ENCODE measurements around the gene COL27A1. TPM values are rescaled to one million over a fixed set of nuclear protein-coding genes. Genes with fewer than 3 reads are reported as not detected.
"Not testable (repeated sequence)": the region's sequence is repeated elsewhere in the genome, so short reads cannot be mapped to it uniquely, and the experiment has no call there.

The COL27A1 gene
- total RNA-seq, 1 experiment from 2014 or later, result 21.1 TPM

GRCh38 chr9:114317665-114318357, 162.5 kb downstream of the COL27A1 start:
- no peak for DNase-seq (ENCODE audit: low read depth)

GRCh38 chr9:114318416-114318815, 163.1 kb downstream of the COL27A1 start:
- DNase-seq (ENCODE audit: low read depth), result no peak

- DNase-seq (ENCODE audit: low read depth), result no peak
Observed at GRCh38 chr9:114319147-114319546, 163.8 kb downstream of the COL27A1 start.

- DNase-seq (ENCODE audit: low read depth), result peak; percentile 95
Observed at GRCh38 chr9:114320710-114321109, 165.4 kb downstream of the COL27A1 start.

- peak; percentile 56 for DNase-seq (ENCODE audit: low read depth)
Observed at GRCh38 chr9:114321759-114322158, 166.4 kb downstream of the COL27A1 start.

GRCh38 chr9:114322160-114322818, 167.0 kb downstream of the COL27A1 start:
- not testable (repeated sequence) for DNase-seq (ENCODE audit: low read depth)

- not testable (repeated sequence) for DNase-seq (ENCODE audit: low read depth)
Observed at GRCh38 chr9:114322831-114323531, 167.6 kb downstream of the COL27A1 start, which contains the start of gene ORM1. TSS of gene ORM1 (plus strand) at chr9:114323098. CDS start at chr9:114323134, 36 bp downstream.

- not testable (repeated sequence) for DNase-seq (ENCODE audit: low read depth)
Observed at GRCh38 chr9:114323849-114324248, 168.5 kb downstream of the COL27A1 start.

- no peak for DNase-seq (ENCODE audit: low read depth)
Observed at GRCh38 chr9:114324492-114324891, 169.2 kb downstream of the COL27A1 start.

GRCh38 chr9:114324965-114325364, 169.6 kb downstream of the COL27A1 start:
- not testable (repeated sequence) for DNase-seq (ENCODE audit: low read depth)

- DNase-seq (ENCODE audit: low read depth), result not testable (repeated sequence)
Observed at GRCh38 chr9:114325684-114326254, 170.4 kb downstream of the COL27A1 start.

GRCh38 chr9:114327749-114328148, 172.4 kb downstream of the COL27A1 start:
- DNase-seq (ENCODE audit: low read depth), result no peak

GRCh38 chr9:114328357-114328820, 173.1 kb downstream of the COL27A1 start:
- DNase-seq (ENCODE audit: low read depth), result not testable (repeated sequence)

GRCh38 chr9:114328937-114329624, 173.7 kb downstream of the COL27A1 start:
- DNase-seq (ENCODE audit: low read depth), result not testable (repeated sequence)

- DNase-seq (ENCODE audit: low read depth), result not testable (repeated sequence)
Observed at GRCh38 chr9:114329625-114330022, 174.3 kb downstream of the COL27A1 start, which contains the start of gene ORM2. TSS of gene ORM2 (plus strand) at chr9:114329869. CDS start at chr9:114329905, 36 bp downstream.

- DNase-seq (ENCODE audit: low read depth), result no peak
Observed at GRCh38 chr9:114330636-114331035, 175.3 kb downstream of the COL27A1 start.

GRCh38 chr9:114331229-114332195, 176.2 kb downstream of the COL27A1 start:
- DNase-seq (ENCODE audit: low read depth), result not testable (repeated sequence)

- not testable (repeated sequence) for DNase-seq (ENCODE audit: low read depth)
Observed at GRCh38 chr9:114332474-114333040, 177.2 kb downstream of the COL27A1 start.

- not testable (repeated sequence) for DNase-seq (ENCODE audit: low read depth)
Observed at GRCh38 chr9:114333718-114334117, 178.4 kb downstream of the COL27A1 start.
